ENCODE measurements around the gene GALNS. TPM values are rescaled to one million over a fixed set of nuclear protein-coding genes. Genes with fewer than 3 reads are reported as not detected.

Gene GALNS
- total RNA-seq, 3 donors from 2014 or later: 16.2 to 29.5 (median 17.9) TPM

DNA sequence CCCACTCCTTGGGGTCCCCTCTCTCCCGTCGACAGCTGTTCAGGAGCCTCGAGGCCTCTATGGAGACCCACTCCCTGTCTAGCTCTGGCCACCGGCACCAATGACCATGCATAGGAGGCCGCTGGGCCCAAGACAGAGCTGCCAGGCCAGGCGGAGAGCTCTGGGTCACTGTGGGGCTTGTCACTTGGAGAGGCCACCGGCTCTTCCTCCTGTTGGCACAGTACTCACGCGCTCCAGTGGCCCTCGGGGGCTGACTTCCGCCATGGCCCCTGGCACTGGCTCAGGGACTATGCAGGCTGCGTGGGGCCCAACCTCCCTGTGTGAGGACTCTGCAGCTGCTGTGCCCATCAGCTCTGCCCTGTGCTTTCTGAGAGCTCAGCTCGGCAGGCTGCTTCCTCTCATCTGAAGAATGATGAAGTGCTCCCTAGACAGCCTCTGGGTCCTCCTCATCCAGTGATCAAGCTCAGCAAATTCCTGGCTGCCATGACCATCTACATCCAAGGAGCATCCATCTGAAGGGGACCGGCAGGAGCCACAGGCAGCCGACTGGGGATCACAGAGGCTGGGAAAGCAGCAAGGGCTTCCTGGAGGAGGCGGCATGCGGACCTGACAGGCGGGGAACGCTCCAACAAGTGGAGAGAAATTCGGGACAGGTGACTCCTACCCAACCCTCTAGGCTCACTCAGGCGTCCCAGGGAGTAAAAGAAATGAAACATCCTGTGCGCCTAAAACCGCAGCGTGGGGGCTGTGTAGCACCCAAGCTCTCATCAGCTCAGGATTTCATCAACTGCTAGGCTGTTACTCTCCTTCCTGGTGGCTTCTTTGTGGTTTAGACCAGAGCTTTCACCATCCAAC is 16.8 kb downstream of the GALNS start:
- Histone ChIP-seq H3K36me3 (peaks cover 5% of the 10 kb centered on the region), H3K9me3 (no peaks in the 10 kb centered on the region), H3K27ac (no peak overlapping the region), H3K4me3 (no peak overlapping the region), H3K27me3 (no peaks in the 10 kb centered on the region), H3K4me1 (no peaks in the 10 kb centered on the region)
- intact Hi-C loops (cut with DNase I; ENCODE audit: low total_unique reads): no loop called here
- TF ChIP-seq POLR2A (IDR thresholded peaks at IDR 0.05) (no peak), POLR2AphosphoS5 (IDR thresholded peaks at IDR 0.05) (no peak)
- TF ChIP-seq, protein P1, sequence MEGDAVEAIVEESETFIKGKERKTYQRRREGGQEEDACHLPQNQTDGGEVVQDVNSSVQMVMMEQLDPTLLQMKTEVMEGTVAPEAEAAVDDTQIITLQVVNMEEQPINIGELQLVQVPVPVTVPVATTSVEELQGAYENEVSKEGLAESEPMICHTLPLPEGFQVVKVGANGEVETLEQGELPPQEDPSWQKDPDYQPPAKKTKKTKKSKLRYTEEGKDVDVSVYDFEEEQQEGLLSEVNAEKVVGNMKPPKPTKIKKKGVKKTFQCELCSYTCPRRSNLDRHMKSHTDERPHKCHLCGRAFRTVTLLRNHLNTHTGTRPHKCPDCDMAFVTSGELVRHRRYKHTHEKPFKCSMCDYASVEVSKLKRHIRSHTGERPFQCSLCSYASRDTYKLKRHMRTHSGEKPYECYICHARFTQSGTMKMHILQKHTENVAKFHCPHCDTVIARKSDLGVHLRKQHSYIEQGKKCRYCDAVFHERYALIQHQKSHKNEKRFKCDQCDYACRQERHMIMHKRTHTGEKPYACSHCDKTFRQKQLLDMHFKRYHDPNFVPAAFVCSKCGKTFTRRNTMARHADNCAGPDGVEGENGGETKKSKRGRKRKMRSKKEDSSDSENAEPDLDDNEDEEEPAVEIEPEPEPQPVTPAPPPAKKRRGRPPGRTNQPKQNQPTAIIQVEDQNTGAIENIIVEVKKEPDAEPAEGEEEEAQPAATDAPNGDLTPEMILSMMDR (IDR thresholded peaks at IDR 0.05): no peak
- no peak for DNase-seq (ENCODE audit: low spot score in 2 of 2)

GRCh38 chr16:88839026-88839529 is 17.7 kb downstream of the GALNS start:
- H3K27ac ChIP-seq: no peak overlapping the region
- H3K4me1 ChIP-seq: no peaks in the 10 kb centered on the region
- no peak overlapping the region for H3K4me3 ChIP-seq
- no peaks in the 10 kb centered on the region for H3K9me3 ChIP-seq
- DNase-seq (ENCODE audit: low spot score in 2 of 2): no peak
- no peaks in the 10 kb centered on the region for H3K27me3 ChIP-seq
- TF ChIP-seq POLR2A (IDR thresholded peaks at IDR 0.05): no peak
- TF ChIP-seq, protein P1 (IDR thresholded peaks at IDR 0.05): no peak
- TF ChIP-seq POLR2AphosphoS5 (IDR thresholded peaks at IDR 0.05): no peak
- intact Hi-C loops (cut with DNase I; ENCODE audit: low total_unique reads): no loop called here
- H3K36me3 ChIP-seq: peaks cover 5% of the 10 kb centered on the region

DNA sequence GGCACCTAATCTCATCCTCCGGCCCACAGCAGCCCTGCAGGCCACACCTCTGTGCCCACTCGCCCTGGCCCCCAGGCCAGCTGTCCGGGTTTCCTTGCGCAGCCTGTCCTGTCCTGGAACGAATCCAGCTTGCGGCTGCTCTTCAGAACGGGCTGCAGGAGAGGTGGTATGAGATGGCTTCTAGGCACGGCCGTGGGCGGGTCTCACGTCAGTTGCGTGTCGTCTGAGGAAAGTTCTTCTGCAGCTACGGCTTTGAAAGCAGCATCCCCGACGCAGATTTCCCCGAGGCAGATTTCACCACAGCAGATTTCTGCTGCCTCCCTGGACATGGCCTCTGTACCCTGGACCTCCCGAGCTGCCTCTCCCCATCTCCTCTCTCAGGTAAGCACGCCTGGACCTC is 18.2 kb downstream of the GALNS start:
- Histone ChIP-seq H3K27ac (no peak overlapping the region), H3K27me3 (no peaks in the 10 kb centered on the region), H3K9me3 (no peaks in the 10 kb centered on the region), H3K4me3 (no peak overlapping the region), H3K36me3 (peaks cover 5% of the 10 kb centered on the region), H3K4me1 (no peaks in the 10 kb centered on the region)
- DNase-seq (ENCODE audit: low spot score in 2 of 2): no peak
- intact Hi-C loops (cut with DNase I; ENCODE audit: low total_unique reads): no loop called here
- TF ChIP-seq POLR2AphosphoS5 (IDR thresholded peaks at IDR 0.05): no peak
- TF ChIP-seq, protein P1 (IDR thresholded peaks at IDR 0.05): no peak
- TF ChIP-seq POLR2A (IDR thresholded peaks at IDR 0.05): no peak

DNA sequence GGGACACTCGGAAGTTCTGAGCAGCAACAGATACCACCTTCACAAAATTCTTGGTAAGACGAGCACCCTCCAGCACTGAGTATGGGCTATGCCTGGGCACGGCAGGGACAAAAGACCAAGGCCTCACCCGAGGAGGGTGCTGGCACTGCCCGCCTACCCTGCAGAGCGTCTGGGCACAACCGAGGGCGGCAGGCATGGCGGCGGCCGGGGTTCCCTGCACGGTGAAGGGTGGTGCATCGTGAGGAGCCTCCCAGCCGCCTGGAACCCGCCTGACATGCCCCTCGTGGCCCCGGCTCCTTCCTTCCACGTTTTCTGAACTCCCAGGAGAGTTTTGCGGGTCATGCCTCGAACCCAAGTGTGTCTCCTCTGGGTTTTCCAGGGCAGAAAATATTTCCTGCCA is 18.9 kb downstream of the GALNS start:
- Histone ChIP-seq H3K4me1 (no peaks in the 10 kb centered on the region), H3K4me3 (no peak overlapping the region), H3K27me3 (no peaks in the 10 kb centered on the region), H3K9me3 (no peaks in the 10 kb centered on the region), H3K27ac (no peak overlapping the region), H3K36me3 (peaks cover 5% of the 10 kb centered on the region)
- intact Hi-C loops (cut with DNase I; ENCODE audit: low total_unique reads): no loop called here
- TF ChIP-seq, protein P1 (IDR thresholded peaks at IDR 0.05): no peak
- TF ChIP-seq POLR2A (IDR thresholded peaks at IDR 0.05) (no peak), POLR2AphosphoS5 (IDR thresholded peaks at IDR 0.05) (no peak)
- no peak for DNase-seq (ENCODE audit: low spot score in 2 of 2)

GRCh38 chr16:88836791-88837190 is 20.0 kb downstream of the GALNS start:
- Histone ChIP-seq H3K9me3 (no peaks in the 10 kb centered on the region), H3K4me3 (no peak overlapping the region), H3K27me3 (no peaks in the 10 kb centered on the region), H3K27ac (no peak overlapping the region), H3K4me1 (no peaks in the 10 kb centered on the region), H3K36me3 (peaks cover 5% of the 10 kb centered on the region)
- no peak for DNase-seq (ENCODE audit: low spot score in 2 of 2)
- intact Hi-C loops (cut with DNase I; ENCODE audit: low total_unique reads): no loop called here
- TF ChIP-seq POLR2A (IDR thresholded peaks at IDR 0.05): no peak
- no peak for TF ChIP-seq POLR2AphosphoS5 (IDR thresholded peaks at IDR 0.05)
- TF ChIP-seq, protein P1 (IDR thresholded peaks at IDR 0.05): no peak
